GM23338 (cell line): ENCODE measurements around the gene KCNK15. TPM values are rescaled to one million over a fixed set of nuclear protein-coding genes. Genes with fewer than 3 reads are reported as not detected.
"Not testable (repeated sequence)": the region's sequence is repeated elsewhere in the genome, so short reads cannot be mapped to it uniquely, and the experiment has no call there.

ENCODE experiments used
- ATAC-seq: fragments of 200-7000 bp; cut with Tn5 transposase; 3 replicates; pipeline ENCODE4 v1.9.1; 2020
- DNase-seq: peaks from one replicate; pipeline ENCODE4 v3.0.0-alpha.2; 2015; ENCODE audit warnings: low spot score
- H2AFZ ChIP-seq: fragments of 200-600 bp; sonication (generic); 2 replicates; pipeline ENCODE4 v1.8.0; 2016; ENCODE audit warnings: antibody characterized with exemption, mild to moderate bottlenecking, moderate library complexity
- H3F3A ChIP-seq: fragments of 200-600 bp; sonication (generic); replicated peaks from 2 replicates; pipeline ENCODE4 v1.8.0; 2017; ENCODE audit warnings: antibody characterized with exemption, mixed run types, low read depth
- H3K27ac ChIP-seq: fragments of 200-600 bp; sonication (generic); 2 replicates; pipeline ENCODE4 v1.6.1; 2016; ENCODE audit warnings: low read depth
- H3K27me3 ChIP-seq: fragments of 200-600 bp; sonication (generic); 2 replicates; pipeline ENCODE4 v1.8.0; 2016; ENCODE audit warnings: mild to moderate bottlenecking, mixed run types, moderate library complexity; ENCODE audit not compliant: insufficient read depth
- H3K36me3 ChIP-seq: fragments of 200-600 bp; sonication (generic); 2 replicates; pipeline ENCODE4 v1.8.0; 2016; ENCODE audit warnings: mild to moderate bottlenecking; ENCODE audit not compliant: insufficient read depth
- H3K4me1 ChIP-seq: fragments of 200-600 bp; sonication (generic); 2 replicates; pipeline ENCODE4 v1.8.0; 2016; ENCODE audit warnings: mild to moderate bottlenecking, moderate library complexity; ENCODE audit not compliant: insufficient read depth
- H3K4me2 ChIP-seq: fragments of 200-600 bp; sonication (generic); 2 replicates; pipeline ENCODE4 v1.7.1; 2017; ENCODE audit warnings: mixed run types
- H3K4me3 ChIP-seq: fragments of 200-600 bp; sonication (generic); 2 replicates; pipeline ENCODE4 v1.6.1; 2016; ENCODE audit warnings: mixed run types
- H3K79me2 ChIP-seq: fragments of 200-600 bp; sonication (generic); replicated peaks from 2 replicates; pipeline ENCODE4 v1.8.0; 2017; ENCODE audit warnings: mild to moderate bottlenecking; ENCODE audit not compliant: insufficient read depth
- H3K9me2 ChIP-seq: fragments of 200-600 bp; sonication (generic); 2 replicates; pipeline ENCODE4 v1.8.0; 2017; ENCODE audit not compliant: insufficient read depth
- H4K20me1 ChIP-seq: fragments of 200-600 bp; sonication (generic); replicated peaks from 2 replicates; pipeline ENCODE4 v1.8.0; 2017; ENCODE audit warnings: mild to moderate bottlenecking; ENCODE audit not compliant: insufficient read depth
- H3K27ac Mint-ChIP-seq: 2 replicates; pipeline ENCODE4 v1.8.0; 2020; ENCODE audit warnings: inconsistent platforms, mild to moderate bottlenecking, moderate library complexity, mixed read lengths
- H3K27me3 Mint-ChIP-seq: 3 replicates; pipeline ENCODE4 v1.8.0; 2022; ENCODE audit warnings: low read depth, mild to moderate bottlenecking, moderate library complexity, mixed read lengths, inconsistent platforms; ENCODE audit not compliant: insufficient read depth, poor library complexity
- H3K36me3 Mint-ChIP-seq: 3 replicates; pipeline ENCODE4 v1.8.0; 2021; ENCODE audit warnings: low read depth, mild to moderate bottlenecking, inconsistent platforms, moderate library complexity, mixed read lengths
- H3K4me1 Mint-ChIP-seq: 3 replicates; pipeline ENCODE4 v1.8.0; 2020; ENCODE audit warnings: mild to moderate bottlenecking, inconsistent platforms, mixed read lengths
- H3K4me3 Mint-ChIP-seq: 3 replicates; pipeline ENCODE4 v1.8.0; 2021; ENCODE audit warnings: moderate library complexity, mild to moderate bottlenecking, inconsistent platforms, mixed read lengths
- H3K9me3 Mint-ChIP-seq: 3 replicates; pipeline ENCODE4 v1.8.0; 2020; ENCODE audit warnings: moderate library complexity, mild to moderate bottlenecking, inconsistent platforms, mixed read lengths
- CREB1 ChIP-seq: fragments of 250-450 bp; sonication (Bioruptor Pico); IDR thresholded peaks from 2 replicates; pipeline ENCODE4 v1.5.0; 2020; ENCODE audit warnings: low read depth, mild to moderate bottlenecking, moderate library complexity
- CTCF ChIP-seq, 2 experiments: fragments of 200-600 bp in 1 of 2; sonication (generic) in 1 of 2; conservative IDR thresholded peaks; 2 replicates each; pipeline versions ENCODE4 v1.5.1 to v1.6.1; 2016 to 2017; ENCODE audit warnings: antibody characterized with exemption in 2 of 2, low read depth in 2 of 2, mild to moderate bottlenecking in 2 of 2, moderate library complexity in 1 of 2
- ETS1 ChIP-seq: IDR thresholded peaks from 2 replicates; pipeline ENCODE4 v1.6.1; 2016; ENCODE audit warnings: antibody characterized with exemption
- EZH2 ChIP-seq: fragments of 200-600 bp; sonication (generic); IDR thresholded peaks from one replicate; pipeline ENCODE4 v1.8.0; 2017; ENCODE audit warnings: antibody characterized with exemption, mild to moderate bottlenecking, low read depth; ENCODE audit not compliant: unreplicated experiment
- EZH2phosphoT487 ChIP-seq: fragments of 200-600 bp; sonication (generic); IDR thresholded peaks from one replicate; pipeline ENCODE4 v1.8.1; 2018; ENCODE audit warnings: antibody characterized with exemption; ENCODE audit not compliant: unreplicated experiment
- JUNB ChIP-seq: IDR thresholded peaks from one replicate; pipeline ENCODE4 v1.6.1; 2016; ENCODE audit warnings: antibody characterized with exemption; ENCODE audit not compliant: unreplicated experiment
- NANOG ChIP-seq: IDR thresholded peaks from 2 replicates; pipeline ENCODE4 v1.6.1; 2016; ENCODE audit warnings: antibody characterized with exemption, borderline replicate concordance
- POLR2AphosphoS5 ChIP-seq: IDR thresholded peaks from 2 replicates; pipeline ENCODE4 v1.6.1; 2016; ENCODE audit warnings: antibody characterized with exemption, low read depth
- STAT1 ChIP-seq: IDR thresholded peaks from one replicate; pipeline ENCODE4 v1.6.1; 2016; ENCODE audit warnings: antibody characterized with exemption; ENCODE audit not compliant: unreplicated experiment
- ZNF114 ChIP-seq: fragments of 250-450 bp; sonication (Bioruptor Pico); IDR thresholded peaks from 2 replicates; pipeline ENCODE4 v1.5.0; 2020; ENCODE audit warnings: mild to moderate bottlenecking, moderate library complexity
- ZNF331 ChIP-seq: fragments of 250-450 bp; sonication (Bioruptor Pico); IDR thresholded peaks from 2 replicates; pipeline ENCODE4 v1.5.0; 2020; ENCODE audit warnings: low read depth, mild to moderate bottlenecking, moderate library complexity
- ZNF462 ChIP-seq: fragments of 250-450 bp; sonication (Bioruptor Pico); IDR thresholded peaks from 2 replicates; pipeline ENCODE4 v1.5.0; 2020; ENCODE audit warnings: mild to moderate bottlenecking, moderate library complexity
- polyA plus RNA-seq: library from polyadenylated mRNA; unstranded; fragments of >200 nt; fragmentation: Nextera tagmentation; extraction: Ambion mirVana; gene quantifications from 2 replicates; pipeline ENCODE4 v1.2.1, GENCODE V29; 2016
- total RNA-seq: library from RNA; depleted of rRNA; stranded (reverse); fragments of >200 nt; shearing (Covaris generic); gene quantifications from 2 replicates; pipeline ENCODE4 v1.2.3, GENCODE V29; 2014

The KCNK15 gene
- total and polyA plus RNA-seq, 2 experiments from 2014 or later: 0.63 to 3.3 TPM

- not testable (repeated sequence) for H3K79me2 ChIP-seq, H3K27ac Mint-ChIP-seq, H3K4me1 Mint-ChIP-seq, DNase-seq, H3K36me3 Mint-ChIP-seq, ATAC-seq, H3K4me3 ChIP-seq, H3K9me3 Mint-ChIP-seq, H3K27me3 ChIP-seq, H3K4me2 ChIP-seq, H3K9me2 ChIP-seq, H3F3A ChIP-seq, H3K27ac ChIP-seq, H3K4me1 ChIP-seq, H4K20me1 ChIP-seq, H3K36me3 ChIP-seq, H3K27me3 Mint-ChIP-seq, H3K4me3 Mint-ChIP-seq, H2AFZ ChIP-seq
Observed at GRCh38 chr20:44763798-44764197, 18.1 kb downstream of the KCNK15 start.

- Histone ChIP-seq H3K36me3 (no peaks in the 10 kb centered on the region), H3K9me2 (no peaks in the 10 kb centered on the region), H3K27me3 (no peaks in the 10 kb centered on the region), H3K4me1 (no peaks in the 10 kb centered on the region), H3K4me3 (no peak overlapping the region), H2AFZ (no peak overlapping the region), H4K20me1 (no peaks in the 10 kb centered on the region; the same call in 1 of the 2 replicates), H3F3A (no peaks in the 10 kb centered on the region), H3K27ac (no peak overlapping the region), H3K4me2 (no peak overlapping the region), H3K79me2 (no peaks in the 10 kb centered on the region)
- peaks cover 3% of the 10 kb centered on the region; the same call in 1 of the 3 replicates for H3K36me3 Mint-ChIP-seq
- no peaks in the 10 kb centered on the region for H3K9me3 Mint-ChIP-seq
- ATAC-seq: no peak
- no peak overlapping the region for H3K4me3 Mint-ChIP-seq
- no peaks in the 10 kb centered on the region for H3K27me3 Mint-ChIP-seq
- H3K27ac Mint-ChIP-seq: no peak overlapping the region
- no peak for DNase-seq
- peaks cover 4% of the 10 kb centered on the region; the same call in 2 of the 3 replicates for H3K4me1 Mint-ChIP-seq
- TF ChIP-seq ZNF331 (CRISPR knock-in tag): no peak
- no peak for TF ChIP-seq CTCF (conservative IDR thresholded peaks at IDR 0.05; ENCODE audit: low read depth in 2 of 2)
- no peak for TF ChIP-seq CREB1
- TF ChIP-seq EZH2phosphoT487: no peak
- TF ChIP-seq EZH2: no peak
- TF ChIP-seq STAT1: no peak
- TF ChIP-seq ZNF462 (CRISPR knock-in tag): no peak
- TF ChIP-seq ETS1: no peak
- no peak for TF ChIP-seq ZNF114 (CRISPR knock-in tag)
- no peak for TF ChIP-seq POLR2AphosphoS5
- no peak for TF ChIP-seq JUNB
- TF ChIP-seq NANOG: no peak
Observed at GRCh38 chr20:44765091-44765490, 19.4 kb downstream of the KCNK15 start.
